Measurements from ENCODE around the gene BCAS3.

Gene BCAS3

DNA sequence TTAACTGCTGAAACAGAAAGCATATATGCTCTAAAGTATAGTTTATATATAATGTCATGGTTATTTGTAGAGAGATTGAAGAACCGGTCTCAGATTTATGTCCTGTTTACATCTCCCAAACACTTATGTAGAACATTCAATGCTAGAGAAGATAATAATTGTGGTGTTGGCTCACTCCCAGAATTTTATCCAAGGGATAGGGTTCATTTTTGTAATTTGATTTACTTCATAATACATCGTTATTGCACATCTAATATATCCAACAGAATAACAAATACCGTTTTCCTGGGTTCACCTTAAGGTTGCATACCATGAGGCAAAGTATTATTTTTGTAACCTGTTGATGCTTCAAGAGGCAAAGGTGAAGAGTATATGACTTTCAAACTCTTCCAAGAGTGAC is 519.1 kb downstream of the BCAS3 start:
- no peak overlapping the region for H3K4me3 ChIP-seq (ENCODE audit: low read length)
- TF ChIP-seq ZNF274 (IDR thresholded peaks at IDR 0.05; ENCODE audit: low read depth, low read length) = no peak

- H3K4me3 ChIP-seq (ENCODE audit: low read length) = no peak overlapping the region
- no peak for TF ChIP-seq ZNF274 (IDR thresholded peaks at IDR 0.05; ENCODE audit: low read depth, low read length)
Measured at GRCh38 chr17:61199431-61200338, 522.0 kb downstream of the BCAS3 start.

- TF ChIP-seq ZNF274 (IDR thresholded peaks at IDR 0.05; ENCODE audit: low read depth, low read length) = no peak
- H3K4me3 ChIP-seq (ENCODE audit: low read length) = no peak overlapping the region
Measured at GRCh38 chr17:61200339-61200715, 522.7 kb downstream of the BCAS3 start.

GRCh38 chr17:61201211-61201610 is 523.6 kb downstream of the BCAS3 start:
- no peak overlapping the region for H3K4me3 ChIP-seq (ENCODE audit: low read length)
- TF ChIP-seq ZNF274 (IDR thresholded peaks at IDR 0.05; ENCODE audit: low read depth, low read length) = no peak

DNA sequence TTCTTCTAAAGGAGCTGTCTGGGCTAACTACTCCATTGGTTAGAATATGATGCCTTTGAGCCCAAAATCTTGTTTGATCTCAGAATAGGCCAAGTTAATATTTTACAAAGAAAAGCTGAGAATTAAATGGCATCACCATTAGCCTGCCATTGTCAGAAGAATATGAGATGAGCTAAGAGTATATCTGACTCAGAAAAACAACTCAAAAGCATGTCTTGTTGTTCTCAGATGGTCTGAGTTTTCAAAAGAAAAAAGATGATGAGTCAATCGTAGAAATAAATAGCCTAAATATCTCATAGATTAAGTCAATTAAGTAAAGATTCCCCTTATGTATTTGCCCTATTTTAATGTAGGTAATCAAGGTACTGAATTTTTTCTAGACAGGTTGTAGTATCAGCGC is 524.9 kb downstream of the BCAS3 start:
- H3K4me3 ChIP-seq (ENCODE audit: low read length) = no peak overlapping the region
- no peak for TF ChIP-seq ZNF274 (IDR thresholded peaks at IDR 0.05; ENCODE audit: low read depth, low read length)

- no peak overlapping the region for H3K4me3 ChIP-seq (ENCODE audit: low read length)
- no peak for TF ChIP-seq ZNF274 (IDR thresholded peaks at IDR 0.05; ENCODE audit: low read depth, low read length)
Measured at GRCh38 chr17:61203671-61204131, 526.0 kb downstream of the BCAS3 start.

DNA sequence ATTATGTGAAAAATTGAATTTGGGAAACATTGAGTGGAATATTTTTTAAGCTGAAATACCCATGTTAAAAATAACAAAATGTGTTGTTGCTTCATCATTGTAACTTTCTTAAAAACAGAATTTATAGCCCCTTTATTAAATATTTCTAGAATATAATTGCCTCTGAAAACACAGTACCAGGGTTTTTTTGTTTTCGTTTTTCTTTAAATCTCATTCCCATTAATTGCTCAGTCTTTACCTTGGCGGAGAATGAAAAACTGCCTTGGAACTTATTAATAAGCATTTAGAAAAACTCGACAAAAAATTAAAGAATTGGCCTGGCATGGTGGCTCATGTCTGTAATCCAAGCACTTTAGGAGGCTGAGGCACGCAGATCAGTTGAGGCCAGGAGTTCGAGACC is 526.8 kb downstream of the BCAS3 start:
- no peak for TF ChIP-seq ZNF274 (IDR thresholded peaks at IDR 0.05; ENCODE audit: low read depth, low read length)
- no peak overlapping the region for H3K4me3 ChIP-seq (ENCODE audit: low read length)

- H3K4me3 ChIP-seq (ENCODE audit: low read length) = no peak overlapping the region
- TF ChIP-seq ZNF274 (IDR thresholded peaks at IDR 0.05; ENCODE audit: low read depth, low read length) = no peak
Measured at GRCh38 chr17:61205401-61205800, 527.8 kb downstream of the BCAS3 start.

DNA sequence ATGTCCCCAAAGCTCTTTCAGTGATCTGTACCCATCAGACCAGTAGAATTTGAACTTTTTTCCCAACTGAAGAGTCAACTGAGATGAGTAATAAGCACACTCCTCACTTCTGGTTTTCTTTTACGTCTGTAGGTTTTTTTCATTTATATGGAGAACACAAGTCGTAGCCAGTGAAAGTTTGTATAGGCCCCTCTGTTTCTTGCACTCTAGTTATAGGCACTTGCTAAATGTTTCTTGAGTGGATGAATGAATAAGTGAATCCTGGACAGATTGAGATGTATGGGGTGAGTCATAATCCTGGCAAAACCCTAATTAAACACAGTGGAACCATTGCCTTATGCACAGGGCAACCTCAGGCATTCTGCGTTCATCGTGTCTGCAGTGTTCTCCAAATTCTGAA is 528.3 kb downstream of the BCAS3 start:
- TF ChIP-seq ZNF274 (IDR thresholded peaks at IDR 0.05; ENCODE audit: low read depth, low read length) = no peak

GRCh38 chr17:61206922-61207321 is 529.3 kb downstream of the BCAS3 start:
- no peak overlapping the region for H3K4me3 ChIP-seq (ENCODE audit: low read length)
- no peak for TF ChIP-seq ZNF274 (IDR thresholded peaks at IDR 0.05; ENCODE audit: low read depth, low read length)

More for the DNA sequence above, 528.3 kb downstream of the BCAS3 start:
- H3K4me3 ChIP-seq (ENCODE audit: low read length) = no peak overlapping the region

- H3K4me3 ChIP-seq (ENCODE audit: low read length) = no peak overlapping the region
- no peak for TF ChIP-seq ZNF274 (IDR thresholded peaks at IDR 0.05; ENCODE audit: low read depth, low read length)
Measured at GRCh38 chr17:61208301-61209105, 530.9 kb downstream of the BCAS3 start.

GRCh38 chr17:61209106-61209439 is 531.4 kb downstream of the BCAS3 start:
- H3K4me3 ChIP-seq (ENCODE audit: low read length) = no peak overlapping the region
- no peak for TF ChIP-seq ZNF274 (IDR thresholded peaks at IDR 0.05; ENCODE audit: low read depth, low read length)

DNA sequence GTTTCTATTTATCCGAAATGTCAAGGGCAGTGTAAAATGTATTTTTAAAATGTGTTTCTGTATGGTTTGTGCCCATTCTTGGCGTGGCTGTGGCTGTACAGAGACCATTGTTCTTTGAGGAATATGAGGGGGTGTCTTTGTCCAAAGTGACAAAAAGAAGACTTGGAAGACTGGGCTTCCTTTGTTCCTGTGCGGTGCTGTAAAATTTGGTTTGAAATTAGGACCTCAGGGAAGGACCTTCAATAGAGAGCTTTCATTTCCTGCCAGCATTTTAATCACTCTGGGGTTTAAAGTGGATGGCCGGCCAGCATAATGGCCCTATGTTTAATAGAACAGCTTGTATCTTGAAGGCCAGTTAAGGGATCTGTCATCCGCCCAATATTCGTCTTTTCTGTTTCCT is 531.9 kb downstream of the BCAS3 start:
- H3K4me3 ChIP-seq (ENCODE audit: low read length) = no peak overlapping the region
- TF ChIP-seq ZNF274 (IDR thresholded peaks at IDR 0.05; ENCODE audit: low read depth, low read length) = no peak

DNA sequence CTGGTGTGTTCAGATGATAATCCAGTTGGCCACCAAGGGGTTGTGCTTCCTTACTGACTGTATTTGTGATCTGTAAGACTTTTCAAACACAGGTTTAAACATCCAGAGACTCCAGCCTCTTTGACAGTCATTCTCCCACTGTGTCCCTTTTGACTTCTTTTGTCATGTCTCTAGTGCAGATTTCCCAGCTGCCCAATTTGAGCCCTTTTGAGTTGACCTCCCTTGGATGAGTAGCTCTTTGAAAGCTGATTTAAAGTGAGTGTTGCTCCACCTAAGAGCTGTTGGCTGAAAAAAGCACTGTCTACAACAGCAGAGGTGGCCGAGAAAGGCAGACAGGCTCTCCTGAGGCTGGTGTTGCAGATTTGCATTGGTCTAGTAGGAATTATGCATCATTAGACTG is 533.6 kb downstream of the BCAS3 start:
- TF ChIP-seq ZNF274 (IDR thresholded peaks at IDR 0.05; ENCODE audit: low read depth, low read length) = no peak
- no peak overlapping the region for H3K4me3 ChIP-seq (ENCODE audit: low read length)

DNA sequence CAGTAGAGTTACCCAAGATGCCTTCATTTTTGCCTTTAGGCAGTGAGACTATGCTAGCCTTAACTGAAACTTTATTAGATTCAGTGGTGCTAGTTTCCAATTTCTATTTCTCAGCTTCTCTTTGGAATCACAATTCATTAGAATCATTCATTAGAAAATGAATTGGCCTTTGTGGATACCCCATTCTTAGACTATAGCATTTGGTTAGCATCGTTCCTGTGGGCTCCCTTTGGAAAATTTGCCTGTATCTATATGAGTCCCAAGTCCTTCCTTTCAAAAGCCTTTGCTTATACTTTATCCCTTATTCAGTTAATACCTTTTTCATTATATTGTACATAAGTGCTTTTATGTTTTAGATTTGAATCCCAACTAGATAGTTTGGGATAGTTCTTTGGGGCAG is 535.0 kb downstream of the BCAS3 start:
- H3K4me3 ChIP-seq (ENCODE audit: low read length) = no peak overlapping the region
- no peak for TF ChIP-seq ZNF274 (IDR thresholded peaks at IDR 0.05; ENCODE audit: low read depth, low read length)

All from GM08714 (cell line).